ENCODE results near the gene MLLT6. TPM values are rescaled to one million over a fixed set of nuclear protein-coding genes. Genes with fewer than 3 reads are reported as not detected.

MLLT6 gene
- total and polyA plus RNA-seq, 2 of the 13 experiments (the other 11 are each of a cell fraction or from before 2014, with no cell fraction given) = 50.7 to 69.5 TPM

- TF ChIP-seq ZNF318 (CRISPR knock-in tag; IDR thresholded peaks at IDR 0.05) (no peak), ZNF224 (CRISPR knock-in tag; IDR thresholded peaks at IDR 0.05) (no peak), ELF3 (CRISPR knock-in tag; IDR thresholded peaks at IDR 0.05) (no peak), HCFC1 (IDR thresholded peaks at IDR 0.05; ENCODE audit: low read depth, low read length) (no peak), ATF2 (CRISPR knock-in tag; IDR thresholded peaks at IDR 0.05) (no peak), SAP130 (CRISPR knock-in tag; IDR thresholded peaks at IDR 0.05; ENCODE audit: low read depth) (no peak; the same call in 1 of the 2 replicates), ZMYM2 (CRISPR knock-in tag; IDR thresholded peaks at IDR 0.05) (no peak), HDAC2 (CRISPR knock-in tag; IDR thresholded peaks at IDR 0.05) (no peak), HNF1B (CRISPR knock-in tag; IDR thresholded peaks at IDR 0.05) (no peak; the same call in 1 of the 2 replicates), AHDC1 (CRISPR knock-in tag; IDR thresholded peaks at IDR 0.05; ENCODE audit: borderline replicate concordance) (no peak), CHD4 (IDR thresholded peaks at IDR 0.05; ENCODE audit: borderline replicate concordance, low read length) (no peak), FOXJ3 (CRISPR knock-in tag; IDR thresholded peaks at IDR 0.05; ENCODE audit: borderline replicate concordance) (no peak)
These were observed 30.9 kb upstream of the MLLT6 start (continued) for GRCh38 chr17:38674014-38674748.

All from HepG2 (cell line).